ENCODE data around the gene XYLT1.
"Not testable (repeated sequence)": the region's sequence is repeated elsewhere in the genome, so short reads cannot be mapped to it uniquely, and the experiment has no call there.

Gene XYLT1

GRCh38 chr16:17431968-17432625, 38.7 kb downstream of the XYLT1 start:
- no peak for DNase-seq (ENCODE audit: low read depth, low spot score)

GRCh38 chr16:17431012-17431411, 39.7 kb downstream of the XYLT1 start:
- DNase-seq (ENCODE audit: low read depth, low spot score), result peak; percentile 28

DNA sequence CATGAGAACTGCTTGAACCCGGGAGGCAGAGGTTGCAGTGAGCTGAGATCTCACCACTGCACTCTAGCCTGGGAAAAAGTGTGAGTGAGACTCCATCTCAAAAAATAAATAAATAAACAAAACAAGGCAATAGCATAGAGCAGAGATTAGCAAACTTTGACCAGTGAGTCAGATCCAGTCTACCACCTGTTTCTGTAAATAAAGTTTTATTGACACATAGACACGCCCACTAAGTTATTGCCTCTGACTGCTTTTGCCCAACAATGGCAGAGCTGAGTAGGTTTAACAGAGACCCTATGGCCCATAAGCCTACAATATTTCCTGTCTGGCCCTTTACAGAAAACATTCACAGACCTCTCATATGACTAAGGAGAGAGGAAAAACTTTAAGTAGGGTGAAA, 44.3 kb downstream of the XYLT1 start:
- DNase-seq (ENCODE audit: low read depth, low spot score), result no peak

DNA sequence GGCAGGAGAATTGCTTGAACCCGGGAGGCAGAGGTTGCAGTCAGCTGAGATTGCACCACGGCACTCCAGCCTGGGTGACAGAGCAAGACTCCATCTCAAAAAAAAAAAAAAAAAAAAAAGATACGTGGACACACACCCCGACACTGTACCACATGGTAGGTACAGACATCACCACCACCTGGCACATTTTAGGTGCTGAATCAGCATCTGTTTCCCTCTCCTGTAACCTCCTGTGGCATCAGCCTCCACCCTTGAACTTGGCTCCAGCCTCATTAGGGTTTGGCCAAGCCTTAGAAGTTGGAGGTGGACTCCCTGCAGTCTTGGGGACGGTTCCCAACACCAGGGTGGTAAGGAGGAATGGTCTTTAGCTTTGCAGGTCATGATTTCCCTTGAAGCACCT, 46.0 kb downstream of the XYLT1 start:
- no peak for DNase-seq (ENCODE audit: low read depth, low spot score)

DNA sequence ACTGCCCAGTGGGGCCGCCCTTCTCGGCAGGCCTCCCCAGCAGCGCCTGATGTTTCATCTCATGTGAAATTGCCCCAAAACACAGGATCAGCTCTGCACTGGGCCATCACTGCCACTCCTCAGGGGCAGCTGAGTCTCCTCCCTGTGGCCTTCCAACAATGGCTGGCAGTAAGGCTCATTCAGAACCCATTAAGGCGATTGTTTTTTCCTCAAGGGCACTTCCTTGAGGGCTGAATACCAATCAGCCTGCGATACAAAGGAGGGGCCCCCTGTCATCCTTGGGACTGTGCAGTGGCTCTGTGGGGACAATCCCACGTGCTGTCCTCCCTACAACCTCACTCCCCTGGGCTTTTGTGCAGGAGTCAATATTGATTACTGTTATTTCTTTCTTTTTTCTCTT, 47.5 kb downstream of the XYLT1 start:
- no peak for DNase-seq (ENCODE audit: low read depth, low spot score)

DNA sequence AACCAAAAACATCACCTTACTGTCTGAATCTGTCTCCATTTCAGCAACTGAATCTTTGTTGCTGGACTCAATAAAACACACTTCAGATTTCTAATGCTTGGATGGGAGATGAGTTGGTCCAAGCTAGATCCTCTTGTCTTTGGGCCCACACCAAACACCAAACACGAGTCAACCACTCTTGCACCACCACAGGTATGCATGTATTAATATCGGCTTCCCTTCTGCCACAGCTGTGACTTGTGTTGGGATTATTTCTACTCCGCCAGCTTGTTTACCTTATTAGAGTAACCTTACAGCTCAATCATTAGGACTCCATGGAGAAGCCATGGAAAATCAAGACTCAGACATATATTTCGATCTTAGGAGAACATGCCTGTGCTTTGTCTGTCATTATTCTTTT, 49.9 kb downstream of the XYLT1 start:
- peak; percentile 72 for DNase-seq (ENCODE audit: low read depth, low spot score)

DNA sequence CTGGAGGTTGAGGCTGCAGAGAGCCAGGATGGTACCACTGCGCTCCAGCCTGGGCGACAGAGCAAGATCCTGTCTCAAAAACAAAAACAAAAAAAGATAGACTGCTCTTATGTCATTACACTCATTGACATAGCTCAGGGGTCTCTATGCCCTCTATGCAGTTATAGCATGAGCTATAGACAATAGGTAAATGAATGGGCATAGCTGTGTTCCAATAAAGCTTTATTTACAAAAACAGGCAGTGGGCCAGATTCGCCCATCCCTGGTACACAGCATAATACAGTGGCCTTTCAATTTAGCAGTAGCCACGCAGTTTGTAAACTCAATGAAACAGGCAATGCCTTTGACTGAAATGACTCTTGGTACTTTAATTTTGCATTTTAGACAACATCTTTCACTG, 51.5 kb downstream of the XYLT1 start:
- DNase-seq (ENCODE audit: low read depth, low spot score), result no peak

- no peak for DNase-seq (ENCODE audit: low read depth, low spot score)
Measured at GRCh38 chr16:17417740-17418139, 53.0 kb downstream of the XYLT1 start.

GRCh38 chr16:17416461-17417311, 54.1 kb downstream of the XYLT1 start:
- peak; percentile 69 for DNase-seq (ENCODE audit: low read depth, low spot score)

DNA sequence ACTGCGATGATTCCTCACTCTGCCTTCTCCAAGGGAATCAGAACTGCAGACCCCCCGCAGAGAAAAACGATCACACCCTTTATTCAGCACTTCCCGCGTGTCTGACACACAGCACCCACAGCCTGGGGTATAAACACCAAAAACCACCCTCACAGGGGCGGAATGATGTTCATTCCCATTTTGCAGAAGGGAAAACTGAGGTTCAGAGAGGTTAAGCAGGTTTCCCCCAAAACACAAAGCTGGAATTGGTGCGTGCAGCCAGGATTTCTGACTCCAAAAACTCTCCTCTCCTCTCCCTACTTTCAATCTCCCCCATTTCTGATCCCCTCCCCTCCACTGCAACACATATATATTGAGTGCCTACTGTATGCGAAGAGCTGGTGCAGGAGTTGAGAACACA, 55.8 kb downstream of the XYLT1 start:
- no peak for DNase-seq (ENCODE audit: low read depth, low spot score)

- no peak for DNase-seq (ENCODE audit: low read depth, low spot score)
Measured at GRCh38 chr16:17414421-17414820, 56.3 kb downstream of the XYLT1 start.

DNA sequence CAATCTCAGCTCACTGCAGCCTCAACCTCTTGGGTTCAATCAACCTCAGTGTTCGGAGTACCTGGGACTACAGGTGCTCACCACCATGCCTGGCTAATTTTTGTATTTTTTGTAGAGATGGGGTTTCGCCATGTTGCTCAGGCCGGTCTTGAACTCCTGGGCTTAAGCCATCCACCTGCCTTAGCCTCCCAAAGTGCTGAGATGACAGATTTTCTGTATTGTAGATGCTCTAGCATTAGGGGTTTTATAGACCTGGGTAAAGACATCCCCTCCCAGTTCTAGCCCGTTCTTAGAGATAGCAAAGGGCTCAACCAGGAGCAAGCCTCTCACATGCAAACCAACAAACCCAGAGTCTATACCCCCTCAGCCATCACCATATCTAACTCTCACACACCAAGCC, 57.3 kb downstream of the XYLT1 start:
- DNase-seq (ENCODE audit: low read depth, low spot score), result no peak

GRCh38 chr16:17412791-17413190, 58.0 kb downstream of the XYLT1 start:
- no peak for DNase-seq (ENCODE audit: low read depth, low spot score)

DNA sequence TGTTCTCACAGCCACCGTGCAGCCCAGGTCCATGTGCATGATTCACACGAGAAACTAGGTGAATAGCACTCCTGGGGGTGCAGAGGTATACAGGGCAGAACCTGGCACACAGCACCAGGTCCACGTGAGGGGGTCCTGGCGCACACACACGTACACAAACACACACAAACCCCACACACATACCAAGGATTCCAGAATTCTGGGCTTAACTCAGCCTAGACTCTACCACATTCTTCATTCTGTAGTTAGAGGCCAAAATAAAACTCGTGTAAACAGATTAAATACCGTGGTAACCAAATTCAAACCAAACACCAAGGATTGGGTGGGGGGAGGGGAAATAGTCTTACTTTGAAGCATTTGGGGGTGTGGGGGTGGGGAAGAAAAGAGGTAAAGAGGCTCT, 58.5 kb downstream of the XYLT1 start:
- peak; percentile 84 for DNase-seq (ENCODE audit: low read depth, low spot score)

DNA sequence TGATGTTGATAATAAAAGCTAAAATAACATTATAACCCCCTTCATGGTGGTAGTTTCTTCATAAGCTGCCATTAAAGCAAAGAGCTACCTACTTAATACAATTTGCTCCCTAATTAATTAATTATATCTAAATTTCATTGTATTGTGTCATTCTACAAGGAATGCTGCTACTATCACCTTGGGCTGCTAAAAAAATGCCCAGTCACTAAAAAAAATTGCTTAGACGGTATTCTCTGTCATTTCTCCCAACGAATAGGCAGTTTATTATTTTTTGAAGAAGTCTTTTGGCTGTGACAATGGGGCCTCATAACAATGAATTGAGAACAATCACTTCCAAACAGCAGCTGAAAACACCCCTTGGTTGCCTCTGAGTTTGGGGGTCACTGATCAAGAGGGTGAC, 59.5 kb downstream of the XYLT1 start:
- DNase-seq (ENCODE audit: low read depth, low spot score), result no peak

- DNase-seq (ENCODE audit: low read depth, low spot score), result not testable (repeated sequence)
Measured at GRCh38 chr16:17410316-17410715, 60.4 kb downstream of the XYLT1 start.

- no peak for DNase-seq (ENCODE audit: low read depth, low spot score)
Measured at GRCh38 chr16:17409894-17410293, 60.9 kb downstream of the XYLT1 start.

DNA sequence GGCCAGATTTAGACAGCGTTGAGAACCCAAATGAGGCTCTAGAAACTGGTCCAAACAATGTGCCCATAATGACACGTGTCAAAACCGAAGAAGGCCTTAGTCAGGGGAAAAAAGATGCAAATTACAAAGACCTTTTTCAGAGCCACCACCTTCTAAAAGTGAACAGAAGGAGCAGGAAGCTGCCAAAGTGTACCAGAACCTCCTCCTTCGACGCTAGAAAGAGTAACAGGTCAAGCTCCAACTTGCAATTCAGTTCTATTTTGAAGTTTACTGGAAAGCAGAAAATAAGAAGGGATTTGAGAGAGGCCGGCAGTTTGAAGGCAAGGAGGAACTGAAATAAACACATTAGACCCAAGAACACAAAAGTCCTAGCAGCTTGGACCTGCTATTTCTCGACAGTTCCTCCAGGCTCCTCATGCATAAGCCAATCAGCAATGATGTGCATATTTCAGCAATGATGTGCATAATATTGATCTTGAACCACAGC, 61.8 kb downstream of the XYLT1 start:
- DNase-seq (ENCODE audit: low read depth, low spot score), result no peak

DNA sequence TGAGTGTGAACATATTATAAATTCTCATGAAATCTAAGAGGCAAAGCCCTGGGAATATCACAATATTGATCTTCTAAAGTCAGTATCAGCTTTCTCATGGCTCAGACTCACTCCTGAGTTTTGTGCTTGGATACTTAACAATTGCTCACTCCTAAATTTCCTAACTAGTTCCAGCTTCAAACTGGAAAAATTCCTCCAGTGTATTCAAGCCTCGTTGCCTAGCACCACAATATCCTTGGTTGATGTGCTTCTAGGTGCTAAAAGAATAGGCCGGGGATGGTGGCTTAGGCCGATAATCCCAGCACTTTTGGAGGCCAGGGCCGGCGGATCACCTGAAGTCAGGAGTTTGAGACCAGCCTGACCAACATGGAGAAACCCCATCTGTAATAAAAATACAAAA, 62.5 kb downstream of the XYLT1 start:
- DNase-seq (ENCODE audit: low read depth, low spot score), result no peak

DNA sequence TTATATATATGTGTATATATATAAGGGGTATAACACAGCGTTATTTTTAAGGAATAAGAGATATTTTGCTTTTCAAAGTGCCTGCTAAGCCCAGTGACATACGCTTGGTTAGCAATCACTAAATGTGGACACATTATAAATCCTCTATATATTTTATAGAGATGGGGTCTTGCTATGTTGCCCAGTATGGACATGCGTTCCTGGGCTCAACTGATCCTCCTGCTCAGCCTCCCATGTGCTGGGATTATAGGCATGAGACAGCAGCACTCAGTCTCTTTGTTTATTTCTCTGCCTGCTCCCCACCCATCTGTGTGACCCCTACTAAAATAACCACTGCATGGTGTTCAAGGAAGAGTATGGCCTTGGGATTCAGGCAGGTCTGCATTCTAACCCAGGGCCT, 63.4 kb downstream of the XYLT1 start:
- no peak for DNase-seq (ENCODE audit: low read depth, low spot score)

- peak; percentile 88 for DNase-seq (ENCODE audit: low read depth, low spot score)
Measured at GRCh38 chr16:17404941-17405689, 65.6 kb downstream of the XYLT1 start.

DNA sequence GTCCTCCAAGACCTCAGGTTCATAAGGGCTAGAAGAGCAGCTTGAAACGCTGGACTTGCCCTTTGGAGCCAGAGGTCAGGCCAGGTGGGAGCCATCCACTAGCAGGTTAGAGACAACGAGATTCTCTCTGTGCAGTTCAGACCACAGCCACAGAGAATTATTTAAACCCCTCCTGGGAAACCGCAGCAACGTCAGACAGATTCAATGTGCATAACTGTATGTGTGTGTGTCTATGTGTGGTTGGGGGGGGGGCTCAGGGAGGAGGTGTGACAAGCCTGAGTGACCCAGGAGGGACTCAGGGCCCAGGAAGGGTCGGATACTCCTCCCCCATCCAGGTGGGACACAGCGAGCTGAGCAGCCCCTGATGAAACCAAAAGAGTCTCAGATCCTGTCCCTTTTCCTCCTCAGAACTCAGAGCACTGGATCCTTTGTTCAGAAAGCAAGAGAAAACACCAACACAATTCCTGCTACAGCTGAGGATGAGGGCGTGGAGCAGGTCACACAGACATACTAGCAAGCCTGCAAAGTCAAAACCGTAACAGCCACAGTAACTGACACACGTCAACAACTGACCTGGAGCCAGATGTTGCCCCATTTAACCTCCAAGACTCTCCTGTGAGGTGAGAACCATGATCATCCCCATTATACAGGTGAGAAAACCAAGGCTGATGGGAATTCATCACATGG, 66.8 kb downstream of the XYLT1 start:
- no peak for DNase-seq (ENCODE audit: low read depth, low spot score)
